Measurements from ENCODE around the gene SKAP1.

DNA sequence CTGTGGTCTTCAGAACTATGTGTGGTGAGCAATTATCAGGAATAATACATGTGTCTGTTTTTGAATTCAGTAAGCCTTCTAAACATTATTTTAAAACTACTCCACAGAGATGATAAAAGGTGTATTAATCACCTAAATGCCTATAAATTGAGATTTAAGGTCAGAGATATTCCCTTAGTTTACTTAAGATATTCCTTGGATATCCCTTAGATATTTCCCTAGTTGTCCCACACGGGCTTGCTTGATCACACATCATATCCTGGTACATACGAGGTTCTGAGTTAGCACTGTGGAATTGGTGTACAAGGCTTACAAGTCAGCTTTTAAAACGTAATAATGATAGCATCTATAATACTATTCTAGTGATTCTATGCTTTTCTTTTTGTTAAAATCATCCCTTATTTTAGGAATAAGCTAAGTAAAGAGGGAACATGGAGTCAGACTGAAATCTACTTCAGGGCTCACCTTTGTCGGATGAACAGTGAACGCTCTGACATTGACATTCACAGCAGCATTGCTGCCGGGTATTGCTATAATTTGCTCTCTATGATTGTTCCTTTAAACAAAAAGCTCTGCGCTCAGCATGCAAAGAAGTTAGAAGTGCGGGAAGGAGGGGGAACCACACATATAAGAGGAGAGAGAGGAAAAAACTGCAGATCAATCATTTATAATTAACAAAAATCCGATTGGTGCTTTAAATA, 136.5 kb downstream of the SKAP1 start:
- TF ChIP-seq EZH2phosphoT487 (IDR thresholded peaks at IDR 0.05; ENCODE audit: borderline replicate concordance, low read depth, low read length) = no peak
- no peak for TF ChIP-seq CTCF (conservative IDR thresholded peaks at IDR 0.05; ENCODE audit: low read length)

Data from OCI-LY7 (cell line).